ENCODE measurements around the gene SLC29A1. TPM values are rescaled to one million over a fixed set of nuclear protein-coding genes. Genes with fewer than 3 reads are reported as not detected.

Gene SLC29A1
- total and polyA plus RNA-seq, 2 of the 8 experiments (the other 6 are each of a cell fraction or from before 2014, with no cell fraction given), result 187 to 558 TPM

- TF ChIP-seq GABPA (IDR thresholded peaks at IDR 0.05; ENCODE audit: borderline replicate concordance, insufficient read depth, low read length) (no peak), JUND (IDR thresholded peaks at IDR 0.05; ENCODE audit: low read length) (no peak), SP4 (IDR thresholded peaks at IDR 0.05; ENCODE audit: low read length) (no peak), TEAD4 (IDR thresholded peaks at IDR 0.05; ENCODE audit: low read depth, low read length) (no peak), HDAC6 (IDR thresholded peaks at IDR 0.05; ENCODE audit: low read depth, low read length) (no peak), KDM5A (IDR thresholded peaks at IDR 0.05; ENCODE audit: low read length) (no peak), TAF7 (optimal IDR thresholded peaks at IDR 0.05; ENCODE audit: borderline replicate concordance, low read depth, low read length) (no peak), NANOG (IDR thresholded peaks at IDR 0.05; ENCODE audit: insufficient read depth, low read depth, low read length, poor library complexity, severe bottlenecking) (no peak), SRF (IDR thresholded peaks at IDR 0.05; ENCODE audit: low read depth, low read length) (no peak), RXRA (IDR thresholded peaks at IDR 0.05; ENCODE audit: insufficient read depth, low read depth, low read length) (no peak), ZNF274 (IDR thresholded peaks at IDR 0.05; ENCODE audit: borderline replicate concordance, extremely low read depth, low read length) (no peak)
Measured at GRCh38 chr6:44278774-44279697, 55.6 kb downstream of the SLC29A1 start (continued).

MicroRNA genes within 50 kb of the gene (microRNA counts, 767-probe panel; counts per million panel counts)
- 879 counts per million, percentile 95 among the panel's probes with 10 or more counts for microRNA hsa-miR-4647

Small RNAs within 50 kb of the gene (small RNA-seq; reads per million reads assigned to genes)
- not detected for gene RN7SL811P (ENCODE audit: insufficient read depth)

Other genes with a start within 250 kb of the SLC29A1 start
- gene MRPL14, start 96.1 kb upstream of the SLC29A1 start, total RNA-seq (2021; fragmentation: NEBNext Ultra II Directional; extraction: Animal tissue kit (Norgen Biotek cat#: 25700)), result 81.8 and 82.0 TPM in 2 replicates
- gene MRPL14, start 96.1 kb upstream of the SLC29A1 start, polyA plus RNA-seq (2011; rRNA removed), result 97.1 and 105 TPM in 2 replicates
- 60.5 and 61.1 TPM in 2 replicates for gene TMEM63B, start 96.0 kb upstream of the SLC29A1 start, total RNA-seq (2021; fragmentation: NEBNext Ultra II Directional; extraction: Animal tissue kit (Norgen Biotek cat#: 25700))
- gene TMEM63B, start 96.0 kb upstream of the SLC29A1 start, polyA plus RNA-seq (2011; rRNA removed), result 96.8 and 110 TPM in 2 replicates
- gene CAPN11, start 64.8 kb upstream of the SLC29A1 start, total RNA-seq (2021; fragmentation: NEBNext Ultra II Directional; extraction: Animal tissue kit (Norgen Biotek cat#: 25700)), result 0.97 and 1.2 TPM in 2 replicates
- 0.95 and 1.8 TPM in 2 replicates for gene CAPN11, start 64.8 kb upstream of the SLC29A1 start, polyA plus RNA-seq (2011; rRNA removed)
- 4.7 and 5.2 TPM in 2 replicates for gene MYMX, start 6.7 kb upstream of the SLC29A1 start, total RNA-seq (2021; fragmentation: NEBNext Ultra II Directional; extraction: Animal tissue kit (Norgen Biotek cat#: 25700))
- 5.3 and 6.9 TPM in 2 replicates for gene MYMX, start 6.7 kb upstream of the SLC29A1 start, polyA plus RNA-seq (2011; rRNA removed)
- 2,224 and 2,297 TPM in 2 replicates for gene HSP90AB1, start 23.5 kb downstream of the SLC29A1 start, total RNA-seq (2021; fragmentation: NEBNext Ultra II Directional; extraction: Animal tissue kit (Norgen Biotek cat#: 25700))
- 1,244 and 1,564 TPM in 2 replicates for gene HSP90AB1, start 23.5 kb downstream of the SLC29A1 start, polyA plus RNA-seq (2011; rRNA removed)
- gene SLC35B2, start 33.9 kb downstream of the SLC29A1 start, total RNA-seq (2021; fragmentation: NEBNext Ultra II Directional; extraction: Animal tissue kit (Norgen Biotek cat#: 25700)), result 29.5 and 32.3 TPM in 2 replicates
- gene SLC35B2, start 33.9 kb downstream of the SLC29A1 start, polyA plus RNA-seq (2011; rRNA removed), result 65.0 and 73.7 TPM in 2 replicates
- 10.8 and 13.5 TPM in 2 replicates for gene NFKBIE, start 42.0 kb downstream of the SLC29A1 start, total RNA-seq (2021; fragmentation: NEBNext Ultra II Directional; extraction: Animal tissue kit (Norgen Biotek cat#: 25700))
- gene NFKBIE, start 42.0 kb downstream of the SLC29A1 start, polyA plus RNA-seq (2011; rRNA removed), result 19.2 and 22.9 TPM in 2 replicates
- gene TMEM151B, start 46.9 kb downstream of the SLC29A1 start, total RNA-seq (2021; fragmentation: NEBNext Ultra II Directional; extraction: Animal tissue kit (Norgen Biotek cat#: 25700)), result 15.5 and 15.7 TPM in 2 replicates
- gene TMEM151B, start 46.9 kb downstream of the SLC29A1 start, polyA plus RNA-seq (2011; rRNA removed), result 8.0 and 11.6 TPM in 2 replicates
- gene AARS2, start 89.8 kb downstream of the SLC29A1 start, total RNA-seq (2021; fragmentation: NEBNext Ultra II Directional; extraction: Animal tissue kit (Norgen Biotek cat#: 25700)), result 19.9 and 20.4 TPM in 2 replicates
- 8.6 and 12.8 TPM in 2 replicates for gene AARS2, start 89.8 kb downstream of the SLC29A1 start, polyA plus RNA-seq (2011; rRNA removed)
- not detected in 2 replicates for gene SPATS1, start 119.1 kb downstream of the SLC29A1 start, total RNA-seq (2021; fragmentation: NEBNext Ultra II Directional; extraction: Animal tissue kit (Norgen Biotek cat#: 25700))
- not detected in 2 replicates for gene SPATS1, start 119.1 kb downstream of the SLC29A1 start, polyA plus RNA-seq (2011; rRNA removed)
- gene CDC5L, start 164.1 kb downstream of the SLC29A1 start, total RNA-seq (2021; fragmentation: NEBNext Ultra II Directional; extraction: Animal tissue kit (Norgen Biotek cat#: 25700)), result 31.9 and 32.8 TPM in 2 replicates
- 5.1 and 8.4 TPM in 2 replicates for gene CDC5L, start 164.1 kb downstream of the SLC29A1 start, polyA plus RNA-seq (2011; rRNA removed)